Coronary artery (tissue), 2 donors: ENCODE measurements around the gene THAP2.
A peak's percentile ranks its signal among the peaks of the same experiment; 100 is the strongest.

ENCODE experiments used
- DNase-seq: peaks from one replicate; pipeline ENCODE4 v3.0.0-alpha.2; 2017; ENCODE audit warnings: low spot score
- H3K27ac ChIP-seq, 2 donors: fragments of 200-600 bp; sonication (generic); one replicate each; pipeline ENCODE4 v1.5.1; 2016 to 2019
- H3K4me3 ChIP-seq: fragments of 200-600 bp; sonication (generic); 2 replicates; pipeline ENCODE4 v1.5.1; 2016; ENCODE audit warnings: mild to moderate bottlenecking, moderate library complexity
- TF ChIP-seq, protein P1 (sequence below): fragments of 200-600 bp; sonication (generic); IDR thresholded peaks from one replicate; pipeline ENCODE4 v1.5.1; 2019; ENCODE audit warnings: antibody characterized with exemption

Gene THAP2

DNA sequence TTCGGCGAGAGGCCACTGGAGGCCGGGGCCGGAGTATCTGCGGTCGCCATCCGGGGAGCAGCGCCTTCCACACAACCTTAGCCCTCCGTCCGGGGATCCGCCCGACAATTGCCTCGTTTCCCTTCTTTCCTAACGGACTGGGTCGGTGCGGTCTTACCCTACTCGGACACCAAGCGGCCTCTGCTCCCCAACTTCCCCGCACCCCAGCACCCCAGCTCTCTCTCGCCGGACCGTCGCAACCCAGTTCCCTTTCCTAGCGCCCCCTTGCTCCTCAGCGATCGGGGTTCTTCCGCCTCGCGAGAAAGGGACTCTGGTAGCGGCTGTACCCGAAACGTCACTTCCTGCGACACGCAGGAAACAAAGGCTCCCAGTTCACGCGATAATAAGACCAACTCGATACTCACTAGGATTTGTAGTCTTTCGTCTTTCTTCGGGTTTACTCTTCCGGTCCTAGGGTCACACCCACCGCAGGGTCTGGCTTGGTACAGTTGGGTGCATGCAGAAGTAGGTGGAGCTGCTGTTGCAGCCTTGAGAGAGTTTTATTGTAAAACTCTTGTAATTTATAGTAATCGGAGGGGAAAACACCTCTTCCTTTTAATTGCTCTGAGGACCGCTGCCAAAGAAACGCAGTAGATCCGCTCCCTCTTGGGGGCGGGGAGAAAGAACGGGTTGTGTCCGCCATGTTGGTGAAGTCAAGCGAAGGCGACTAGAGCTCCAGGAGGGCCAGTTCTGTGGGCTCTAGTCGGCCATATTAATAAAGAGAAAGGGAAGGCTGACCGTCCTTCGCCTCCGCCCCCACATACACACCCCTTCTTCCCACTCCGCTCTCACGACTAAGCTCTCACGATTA is at the start of gene THAP2, which contains the start of gene ZFC3H1:
Gene THAP2 (plus strand): TSS at position 741 of the 850 bp plus-strand sequence. CDS start 209 bp downstream, outside the sequence.
Gene ZFC3H1 (minus strand): TSS at position 288 of the 850 bp plus-strand sequence. CDS start 238 bp downstream, at position 50.
- Histone ChIP-seq H3K4me3 (peak within 1 kb of the TSS; percentile 85), H3K27ac (peak within 1 kb of the TSS; percentile 93 to 95)
- DNase-seq = peak; percentile 95
- TF ChIP-seq, protein P1, sequence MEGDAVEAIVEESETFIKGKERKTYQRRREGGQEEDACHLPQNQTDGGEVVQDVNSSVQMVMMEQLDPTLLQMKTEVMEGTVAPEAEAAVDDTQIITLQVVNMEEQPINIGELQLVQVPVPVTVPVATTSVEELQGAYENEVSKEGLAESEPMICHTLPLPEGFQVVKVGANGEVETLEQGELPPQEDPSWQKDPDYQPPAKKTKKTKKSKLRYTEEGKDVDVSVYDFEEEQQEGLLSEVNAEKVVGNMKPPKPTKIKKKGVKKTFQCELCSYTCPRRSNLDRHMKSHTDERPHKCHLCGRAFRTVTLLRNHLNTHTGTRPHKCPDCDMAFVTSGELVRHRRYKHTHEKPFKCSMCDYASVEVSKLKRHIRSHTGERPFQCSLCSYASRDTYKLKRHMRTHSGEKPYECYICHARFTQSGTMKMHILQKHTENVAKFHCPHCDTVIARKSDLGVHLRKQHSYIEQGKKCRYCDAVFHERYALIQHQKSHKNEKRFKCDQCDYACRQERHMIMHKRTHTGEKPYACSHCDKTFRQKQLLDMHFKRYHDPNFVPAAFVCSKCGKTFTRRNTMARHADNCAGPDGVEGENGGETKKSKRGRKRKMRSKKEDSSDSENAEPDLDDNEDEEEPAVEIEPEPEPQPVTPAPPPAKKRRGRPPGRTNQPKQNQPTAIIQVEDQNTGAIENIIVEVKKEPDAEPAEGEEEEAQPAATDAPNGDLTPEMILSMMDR = no peak

- DNase-seq = no peak
- Histone ChIP-seq H3K4me3 (no peak overlapping the region), H3K27ac (no peak overlapping the region)
- TF ChIP-seq, protein P1 = no peak
Measured at GRCh38 chr12:71621938-71622337, 42.2 kb upstream of the THAP2 start.

DNA sequence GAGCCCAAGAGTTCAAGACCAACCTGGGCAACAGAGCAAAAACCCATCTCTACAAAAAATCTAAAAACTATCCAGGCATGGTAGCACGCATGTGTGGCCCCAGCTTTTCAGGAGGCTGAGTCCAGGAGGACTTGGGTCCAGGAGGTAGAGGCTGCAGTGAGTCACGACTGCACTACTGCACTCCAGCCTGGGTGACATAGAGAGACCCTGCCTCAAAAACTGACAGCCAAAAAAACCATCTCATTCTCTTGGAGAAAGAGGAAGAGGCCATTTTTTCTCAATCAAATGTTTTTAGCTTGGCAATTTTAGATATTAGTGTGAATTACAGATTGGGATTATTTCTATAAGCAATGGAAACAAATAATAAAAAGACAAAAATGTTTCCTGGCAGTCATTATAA is 38.6 kb upstream of the THAP2 start:
- no peak overlapping the region for H3K4me3 ChIP-seq
- no peak overlapping the region for H3K27ac ChIP-seq
- no peak for DNase-seq
- TF ChIP-seq, protein P1 = no peak

- Histone ChIP-seq H3K4me3 (no peak overlapping the region), H3K27ac (no peak overlapping the region)
- DNase-seq = no peak
- TF ChIP-seq, protein P1 = no peak
Measured at GRCh38 chr12:71626098-71626497, 38.0 kb upstream of the THAP2 start.

GRCh38 chr12:71626768-71627167 is 37.3 kb upstream of the THAP2 start:
- TF ChIP-seq, protein P1 = no peak
- DNase-seq = no peak
- no peak overlapping the region for H3K4me3 ChIP-seq
- H3K27ac ChIP-seq = no peak overlapping the region

DNA sequence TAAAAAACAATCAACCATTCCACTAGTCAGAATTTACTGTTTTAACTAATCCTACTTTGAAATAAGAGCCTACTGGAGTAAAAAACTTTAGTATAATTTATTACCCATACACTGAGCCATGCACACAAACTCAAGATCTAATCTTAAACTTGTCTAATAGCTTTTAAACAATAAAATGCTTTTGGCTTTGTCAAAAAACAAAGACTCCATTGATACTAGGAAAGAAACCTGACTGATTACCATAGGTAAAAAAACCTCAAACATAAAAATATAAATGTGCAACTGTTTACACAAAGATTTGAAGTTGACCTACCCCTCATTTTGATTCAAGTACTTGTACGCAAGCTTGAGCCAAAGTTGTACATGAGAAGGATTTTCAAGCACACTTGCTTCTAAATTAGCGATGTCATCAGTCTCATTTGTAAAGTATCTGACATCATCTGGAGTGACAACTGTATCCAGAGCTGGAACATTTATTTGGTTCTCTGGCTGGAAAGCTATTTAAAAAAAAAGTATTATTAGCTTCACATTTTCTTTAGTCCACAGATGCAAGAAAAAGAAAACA is 36.6 kb upstream of the THAP2 start:
- Histone ChIP-seq H3K4me3 (no peak overlapping the region), H3K27ac (no peak overlapping the region)
- TF ChIP-seq, protein P1 = no peak
- no peak for DNase-seq
